IPS-NIHi11 (cell line): ENCODE measurements around the gene ERMARD.
A peak's percentile ranks its signal among the peaks of the same experiment; 100 is the strongest.

Experiments used
- DNase-seq: peaks from one replicate; pipeline ENCODE4 v3.0.0; 2012; ENCODE audit warnings: mixed read lengths, low spot score

The ERMARD gene

GRCh38 chr6:169751242-169752073 lies at the start of gene ERMARD, which contains the start of gene DYNLT2:
Gene ERMARD, plus strand, starts transcription at chr6:169751622. Its CDS starts 36 bp downstream, at chr6:169751658.
Gene DYNLT2, minus strand, starts transcription at chr6:169751572. Its CDS starts 114 bp downstream, at chr6:169751458.
- peak; percentile 94 for DNase-seq

- DNase-seq, result peak; percentile 94
Observed at GRCh38 chr6:169701954-169702839, 49.2 kb upstream of the ERMARD start, which contains the start of the genes C6orf120 and WDR27. Gene C6orf120, plus strand, starts transcription at chr6:169702126. Its CDS starts 334 bp downstream, at chr6:169702460. Gene WDR27, minus strand, starts transcription at chr6:169702029. Its CDS starts 13,024 bp downstream, at chr6:169689005.

GRCh38 chr6:169702840-169703246 lies 48.6 kb upstream of the ERMARD start:
- no peak for DNase-seq

- no peak for DNase-seq
Observed at GRCh38 chr6:169707772-169708171, 43.6 kb upstream of the ERMARD start.

GRCh38 chr6:169709293-169709692 lies 42.1 kb upstream of the ERMARD start:
- DNase-seq, result no peak

- DNase-seq, result no peak
Observed at GRCh38 chr6:169710009-169710408, 41.4 kb upstream of the ERMARD start.

- DNase-seq, result no peak
Observed at GRCh38 chr6:169714178-169714577, 37.2 kb upstream of the ERMARD start.

GRCh38 chr6:169714595-169714994 lies 36.8 kb upstream of the ERMARD start:
- DNase-seq, result no peak

- no peak for DNase-seq
Observed at GRCh38 chr6:169719117-169719516, 32.3 kb upstream of the ERMARD start.

- no peak for DNase-seq
Observed at GRCh38 chr6:169720207-169720855, 31.1 kb upstream of the ERMARD start.

- DNase-seq, result peak; percentile 39
Observed at GRCh38 chr6:169722362-169723199, 28.8 kb upstream of the ERMARD start.

- DNase-seq, result peak; percentile 69
Observed at GRCh38 chr6:169723200-169723909, 28.1 kb upstream of the ERMARD start.

- DNase-seq, result peak; percentile 83
Observed at GRCh38 chr6:169723991-169724493, 27.4 kb upstream of the ERMARD start.

- DNase-seq, result peak; percentile 91
Observed at GRCh38 chr6:169724494-169725124, 26.8 kb upstream of the ERMARD start, which contains the start of gene PHF10. Gene PHF10, minus strand, starts transcription at chr6:169724500. Its CDS starts 569 bp downstream, at chr6:169723931.

- DNase-seq, result peak; percentile 60
Observed at GRCh38 chr6:169725125-169726048, 26.0 kb upstream of the ERMARD start.

GRCh38 chr6:169726049-169726400 lies 25.4 kb upstream of the ERMARD start:
- no peak for DNase-seq

- no peak for DNase-seq
Observed at GRCh38 chr6:169726963-169727362, 24.5 kb upstream of the ERMARD start.

GRCh38 chr6:169729961-169730360 lies 21.5 kb upstream of the ERMARD start:
- no peak for DNase-seq
